PC-3 (cell line): ENCODE measurements around the gene TMCC2. TPM values are rescaled to one million over a fixed set of nuclear protein-coding genes. Genes with fewer than 3 reads are reported as not detected.

Experiments
- ATAC-seq: fragments of 200-7000 bp; cut with Tn5 transposase; 2 replicates; pipeline ENCODE4 v1.9.1; 2020; ENCODE audit warnings: mild to moderate bottlenecking, moderate library complexity
- BruUV-seq: library from RNA; stranded (reverse); fragments of 400-500 nt; replicated peaks from 2 replicates; lab custom pipeline; 2021; lab: Mats Ljungman, UMichigan
- CTCF ChIA-PET: fragments of 300-600 bp; sonication (Branson Sonifier 250); formaldehyde crosslinking; loops from one replicate; lab custom pipeline; 2022; ENCODE audit warnings: antibody characterized with exemption; lab: Charles Lee
- POLR2A ChIA-PET: fragments of 300-600 bp; sonication (Branson Sonifier 250); formaldehyde crosslinking; loops from one replicate; lab custom pipeline; 2022; ENCODE audit warnings: antibody characterized with exemption; ENCODE audit not compliant: unreplicated experiment; lab: Charles Lee
- DNase-seq: peaks from one replicate; pipeline ENCODE4 v3.0.0-alpha.2; 2015
- H2AFZ ChIP-seq: fragments of 300-600 bp; sonication (generic); 2 replicates; pipeline ENCODE4 v1.6.0; 2016; ENCODE audit warnings: antibody characterized with exemption, low read length
- H3F3A ChIP-seq: fragments of 300-600 bp; sonication (generic); one replicate; pipeline ENCODE4 v1.6.0; 2017; ENCODE audit warnings: antibody characterized with exemption, low read length, control low read depth, mild to moderate bottlenecking; ENCODE audit not compliant: unreplicated experiment
- H3K27ac ChIP-seq: fragments of 300-600 bp; sonication (generic); 2 replicates; pipeline ENCODE4 v1.5.1; 2016; ENCODE audit warnings: mild to moderate bottlenecking, low read length
- H3K27me3 ChIP-seq: fragments of 300-600 bp; sonication (generic); 2 replicates; pipeline ENCODE4 v1.6.1; 2016; ENCODE audit warnings: low read length, mixed read lengths
- H3K36me3 ChIP-seq: fragments of 300-600 bp; sonication (generic); 2 replicates; pipeline ENCODE4 v1.6.1; 2016; ENCODE audit warnings: low read depth, mixed run types, low read length, mixed read lengths
- H3K4me1 ChIP-seq: fragments of 300-600 bp; sonication (generic); 2 replicates; pipeline ENCODE4 v1.5.1; 2016; ENCODE audit warnings: low read length; ENCODE audit not compliant: insufficient read depth
- H3K4me2 ChIP-seq: fragments of 300-600 bp; sonication (generic); 2 replicates; pipeline ENCODE4 v1.6.0; 2016; ENCODE audit warnings: low read length
- H3K4me3 ChIP-seq: fragments of 300-600 bp; sonication (generic); 2 replicates; pipeline ENCODE4 v1.5.1; 2016; ENCODE audit warnings: mild to moderate bottlenecking, low read length, mixed read lengths
- H3K79me2 ChIP-seq: fragments of 300-600 bp; sonication (generic); 2 replicates; pipeline ENCODE4 v1.6.1; 2017; ENCODE audit warnings: low read length, mixed read lengths
- H3K9ac ChIP-seq: fragments of 300-600 bp; sonication (generic); 2 replicates; pipeline ENCODE4 v1.6.0; 2016; ENCODE audit warnings: mild to moderate bottlenecking, low read length
- H3K9me2 ChIP-seq: fragments of 300-600 bp; sonication (generic); replicated peaks from 2 replicates; pipeline ENCODE4 v1.6.1; 2016; ENCODE audit warnings: mixed run types, low read length, mixed read lengths
- H3K9me3 ChIP-seq: fragments of 300-600 bp; sonication (generic); 2 replicates; pipeline ENCODE4 v1.6.1; 2016; ENCODE audit warnings: low read length, mixed read lengths
- H4K20me1 ChIP-seq: fragments of 300-600 bp; sonication (generic); 2 replicates; pipeline ENCODE4 v1.6.1; 2016; ENCODE audit warnings: low read length, mixed read lengths
- EZH2 ChIP-seq: fragments of 300-600 bp; sonication (generic); IDR thresholded peaks from one replicate; pipeline ENCODE4 v1.6.1; 2017; ENCODE audit warnings: antibody characterized with exemption, mild to moderate bottlenecking, low read length; ENCODE audit not compliant: unreplicated experiment
- EZH2phosphoT487 ChIP-seq: fragments of 300-600 bp; sonication (generic); IDR thresholded peaks from 2 replicates; pipeline ENCODE4 v1.6.1; 2018; ENCODE audit warnings: mild to moderate bottlenecking, antibody characterized with exemption, low read length, borderline replicate concordance
- intact Hi-C: fragments of 100-400 bp; cut with micrococcal nuclease; formaldehyde crosslinking; loops from 2 replicates; pipeline ENCODE4 v1.9.0; 2023
- total RNA-seq: library from RNA; depleted of rRNA; stranded (reverse); fragments of >200 nt; gene quantifications from 2 replicates; pipeline ENCODE4 v1.2.3, GENCODE V29; 2014
- TF ChIP-seq, protein P1 (sequence below): fragments of 300-600 bp; sonication (generic); conservative IDR thresholded peaks from 2 replicates; pipeline ENCODE4 v1.5.1; 2017; ENCODE audit warnings: antibody characterized with exemption, low read depth, mild to moderate bottlenecking, low read length

Gene TMCC2
- total RNA-seq, 1 experiment from 2014 or later = 8.7 TPM

- ATAC-seq = no peak
- Histone ChIP-seq H3K36me3 (no peaks in the 10 kb centered on the region), H3K4me1 (peaks cover 16% of the 10 kb centered on the region), H2AFZ (no peak overlapping the region), H3K79me2 (no peaks in the 10 kb centered on the region), H3K4me3 (no peak overlapping the region), H3K4me2 (no peak overlapping the region), H3K27me3 (no peaks in the 10 kb centered on the region), H3K9ac (no peak overlapping the region), H3K27ac (no peak overlapping the region), H3K9me3 (no peaks in the 10 kb centered on the region), H3K9me2 (no peaks in the 10 kb centered on the region), H3F3A (no peaks in the 10 kb centered on the region), H4K20me1 (no peaks in the 10 kb centered on the region)
- POLR2A ChIA-PET = interaction anchor here (1.0 kb wide), 1 partner anchor 51 kb away, joined by 5 read pairs; no protein-coding TSS in a partner anchor
- no TSS peak for BruUV-seq
- CTCF ChIA-PET = interaction anchor here (0.6 to 1.6 kb wide), 15 partner anchors 10 to 250 kb away, joined by 3 to 103 read pairs (median 7); partner anchors contain the start of genes NUAK2 and TMCC2
- no peak for DNase-seq
- intact Hi-C loops = no loop called here
- TF ChIP-seq EZH2phosphoT487 (no peak), EZH2 (no peak)
- TF ChIP-seq, protein P1, sequence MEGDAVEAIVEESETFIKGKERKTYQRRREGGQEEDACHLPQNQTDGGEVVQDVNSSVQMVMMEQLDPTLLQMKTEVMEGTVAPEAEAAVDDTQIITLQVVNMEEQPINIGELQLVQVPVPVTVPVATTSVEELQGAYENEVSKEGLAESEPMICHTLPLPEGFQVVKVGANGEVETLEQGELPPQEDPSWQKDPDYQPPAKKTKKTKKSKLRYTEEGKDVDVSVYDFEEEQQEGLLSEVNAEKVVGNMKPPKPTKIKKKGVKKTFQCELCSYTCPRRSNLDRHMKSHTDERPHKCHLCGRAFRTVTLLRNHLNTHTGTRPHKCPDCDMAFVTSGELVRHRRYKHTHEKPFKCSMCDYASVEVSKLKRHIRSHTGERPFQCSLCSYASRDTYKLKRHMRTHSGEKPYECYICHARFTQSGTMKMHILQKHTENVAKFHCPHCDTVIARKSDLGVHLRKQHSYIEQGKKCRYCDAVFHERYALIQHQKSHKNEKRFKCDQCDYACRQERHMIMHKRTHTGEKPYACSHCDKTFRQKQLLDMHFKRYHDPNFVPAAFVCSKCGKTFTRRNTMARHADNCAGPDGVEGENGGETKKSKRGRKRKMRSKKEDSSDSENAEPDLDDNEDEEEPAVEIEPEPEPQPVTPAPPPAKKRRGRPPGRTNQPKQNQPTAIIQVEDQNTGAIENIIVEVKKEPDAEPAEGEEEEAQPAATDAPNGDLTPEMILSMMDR = no peak
Observed at GRCh38 chr1:205274041-205274691, 46.4 kb downstream of the TMCC2 start.

DNA sequence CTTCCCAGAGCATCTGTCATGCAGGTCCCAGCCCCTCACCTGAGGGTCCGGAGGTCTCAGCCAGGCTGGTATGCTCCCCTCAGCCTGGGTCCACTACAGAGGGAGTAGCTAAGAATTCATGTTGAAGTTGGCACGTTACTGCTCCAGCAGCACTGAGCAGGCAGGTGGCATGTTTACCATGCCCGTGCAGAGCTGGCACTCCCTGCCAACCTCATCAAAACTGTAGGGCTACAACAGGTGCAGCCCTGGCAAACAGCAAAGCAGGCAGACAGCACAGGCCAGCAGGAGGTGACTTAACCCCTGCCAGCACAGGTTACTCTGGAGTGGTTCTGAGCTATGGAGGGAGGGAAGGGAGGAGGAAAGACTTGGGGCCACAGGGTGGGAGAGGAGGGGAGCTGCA, 47.4 kb downstream of the TMCC2 start:
- H3K4me2 ChIP-seq = no peak overlapping the region
- no peaks in the 10 kb centered on the region for H4K20me1 ChIP-seq
- H3K27me3 ChIP-seq = no peaks in the 10 kb centered on the region
- H3K27ac ChIP-seq = no peak overlapping the region
- H3F3A ChIP-seq = no peaks in the 10 kb centered on the region
- H3K4me3 ChIP-seq = no peak overlapping the region
- ChIA-PET CTCF (interaction anchor here (1.2 to 1.7 kb wide), 3 partner anchors 10 to 50 kb away, joined by 4 to 9 read pairs (median 4); no protein-coding TSS in a partner anchor), POLR2A (no interaction called here)
- intact Hi-C loops = no loop called here
- peaks cover 18% of the 10 kb centered on the region for H3K4me1 ChIP-seq
- no peaks in the 10 kb centered on the region for H3K9me3 ChIP-seq
- no peaks in the 10 kb centered on the region for H3K79me2 ChIP-seq
- DNase-seq (no peak), ATAC-seq (no peak)
- BruUV-seq = no TSS peak
- TF ChIP-seq EZH2 = no peak
- no peak overlapping the region for H3K9ac ChIP-seq
- H3K9me2 ChIP-seq = no peaks in the 10 kb centered on the region
- H2AFZ ChIP-seq = no peak overlapping the region
- no peaks in the 10 kb centered on the region for H3K36me3 ChIP-seq

DNA sequence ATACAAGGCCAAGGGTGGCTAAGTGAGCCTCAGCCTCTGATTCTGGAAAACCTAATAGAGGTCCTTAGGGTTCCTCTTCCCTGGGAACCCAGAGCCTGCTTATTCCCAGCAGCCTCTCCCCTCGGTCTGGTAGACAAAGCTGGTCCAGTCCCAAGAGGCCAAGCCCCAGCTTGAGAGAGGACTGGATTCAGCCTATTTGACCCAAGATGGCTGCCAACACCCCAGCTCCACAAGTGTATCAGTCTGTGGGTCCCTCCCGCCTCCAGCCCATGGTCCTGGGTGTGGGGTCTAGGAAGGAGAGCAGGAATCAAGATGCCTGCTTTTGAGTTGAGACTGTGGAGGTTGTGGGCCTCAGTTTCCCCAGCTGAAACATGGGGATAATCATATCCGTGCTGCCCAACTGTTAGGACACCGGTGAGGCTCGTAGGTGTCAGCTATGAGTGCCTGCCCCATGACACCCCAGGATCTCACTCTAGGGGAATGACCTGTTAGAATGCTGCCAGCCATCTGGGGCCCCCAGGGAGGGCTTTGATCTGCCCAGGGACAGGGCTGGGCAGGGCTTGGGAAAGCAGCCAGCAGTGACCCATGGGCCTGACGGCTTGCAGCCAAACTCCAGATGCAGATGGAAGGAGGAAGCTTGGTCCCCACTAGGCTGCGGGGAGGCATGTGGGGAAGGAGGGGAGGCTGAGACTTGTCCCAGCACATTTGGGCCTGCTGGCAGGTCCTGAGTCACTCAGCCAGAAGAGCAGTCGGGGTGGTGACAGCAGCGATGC, 48.4 kb downstream of the TMCC2 start:
- ATAC-seq = no peak
- Histone ChIP-seq H4K20me1 (no peaks in the 10 kb centered on the region), H3K79me2 (no peaks in the 10 kb centered on the region), H3F3A (no peaks in the 10 kb centered on the region), H3K9ac (no peak overlapping the region), H3K27me3 (no peaks in the 10 kb centered on the region), H3K9me2 (no peaks in the 10 kb centered on the region), H3K27ac (no peak overlapping the region), H3K4me3 (no peak overlapping the region), H3K4me1 (peaks cover 9% of the 10 kb centered on the region), H3K4me2 (no peak overlapping the region), H3K9me3 (no peaks in the 10 kb centered on the region), H2AFZ (no peak overlapping the region), H3K36me3 (no peaks in the 10 kb centered on the region)
- CTCF ChIA-PET = interaction anchor here (1.2 to 1.7 kb wide), 2 partner anchors 13 to 49 kb away, joined by 4 to 9 read pairs; no protein-coding TSS in a partner anchor
- POLR2A ChIA-PET = no interaction called here
- intact Hi-C loops = no loop called here
- BruUV-seq = no TSS peak
- no peak for DNase-seq
- no peak for TF ChIP-seq EZH2phosphoT487
- TF ChIP-seq EZH2 = no peak
- TF ChIP-seq, protein P1 = no peak
